HG03159 (cell line): ENCODE results near the gene OR2G2.

Experiments
- ATAC-seq: cut with Tn5 transposase; IDR thresholded peaks from one replicate; pipeline ENCODE4 v1.9.1; 2021; ENCODE audit warnings: mild to moderate bottlenecking, moderate library complexity; ENCODE audit not compliant: unreplicated experiment

OR2G2 gene

GRCh38 chr1:247588060-247588459 is at the start of gene OR2G2:
OR2G2 (plus strand) TSS chr1:247588360; CDS start chr1:247588360, 0 bp downstream.
- no peak for ATAC-seq

GRCh38 chr1:247538561-247538960 is 49.6 kb upstream of the OR2G2 start:
- ATAC-seq = no peak

GRCh38 chr1:247539215-247539614 is 48.9 kb upstream of the OR2G2 start:
- no peak for ATAC-seq

- ATAC-seq = no peak
These were observed 47.6 kb upstream of the OR2G2 start for GRCh38 chr1:247540581-247540980.

- ATAC-seq = no peak
These were observed 45.3 kb upstream of the OR2G2 start for GRCh38 chr1:247542811-247543210.

GRCh38 chr1:247548092-247548491 is 40.1 kb upstream of the OR2G2 start:
- ATAC-seq = no peak

GRCh38 chr1:247548769-247549182 is 39.4 kb upstream of the OR2G2 start, which contains the start of gene GCSAML:
GCSAML (plus strand) TSS chr1:247549134; CDS start chr1:247549192, 58 bp downstream.
- ATAC-seq = no peak

GRCh38 chr1:247551721-247552120 is 36.4 kb upstream of the OR2G2 start:
- no peak for ATAC-seq

DNA sequence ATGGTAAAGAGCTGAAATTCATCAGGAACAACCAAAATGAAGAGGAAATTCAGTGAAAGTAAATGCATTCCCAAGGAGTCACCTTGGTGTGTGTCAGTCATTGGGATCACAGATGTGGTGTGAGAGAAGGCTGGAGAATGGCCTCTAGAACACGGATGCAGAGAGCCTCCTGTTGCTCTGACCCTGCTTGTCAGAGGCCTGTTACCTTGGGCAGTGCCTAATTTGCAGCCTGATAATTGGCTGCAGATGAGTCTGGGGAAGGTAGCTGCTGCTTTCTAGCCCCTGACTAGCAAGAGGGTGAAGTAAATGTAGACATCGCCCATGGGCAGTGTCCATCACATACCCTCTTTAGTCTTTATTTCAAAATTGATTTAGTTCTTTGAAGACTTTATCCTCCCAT is 35.9 kb upstream of the OR2G2 start:
- no peak for ATAC-seq

- no peak for ATAC-seq
These were observed 30.1 kb upstream of the OR2G2 start for GRCh38 chr1:247557926-247558674.

DNA sequence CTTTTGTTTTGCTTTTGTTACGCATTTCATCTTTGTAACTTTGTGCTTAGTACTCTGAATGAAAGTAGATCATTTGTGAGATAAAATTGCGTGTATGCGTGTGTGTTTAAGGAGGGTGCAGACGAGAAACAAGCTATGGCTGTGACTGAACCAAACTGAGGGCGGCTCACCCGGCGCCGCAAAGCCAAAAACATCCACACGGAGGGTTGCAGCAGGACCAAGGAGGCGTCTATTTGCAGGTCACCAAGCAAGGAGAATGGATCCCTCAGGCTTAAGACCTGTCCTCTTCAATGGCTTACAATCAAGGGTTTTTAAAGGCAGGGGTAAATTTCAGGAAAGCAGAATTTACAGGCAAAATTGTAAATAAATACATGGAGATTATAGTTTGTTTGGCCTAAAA is 26.4 kb upstream of the OR2G2 start:
- ATAC-seq = no peak

GRCh38 chr1:247562198-247562597 is 26.0 kb upstream of the OR2G2 start:
- ATAC-seq = no peak

- no peak for ATAC-seq
These were observed 13.9 kb upstream of the OR2G2 start for GRCh38 chr1:247574236-247574635.

DNA sequence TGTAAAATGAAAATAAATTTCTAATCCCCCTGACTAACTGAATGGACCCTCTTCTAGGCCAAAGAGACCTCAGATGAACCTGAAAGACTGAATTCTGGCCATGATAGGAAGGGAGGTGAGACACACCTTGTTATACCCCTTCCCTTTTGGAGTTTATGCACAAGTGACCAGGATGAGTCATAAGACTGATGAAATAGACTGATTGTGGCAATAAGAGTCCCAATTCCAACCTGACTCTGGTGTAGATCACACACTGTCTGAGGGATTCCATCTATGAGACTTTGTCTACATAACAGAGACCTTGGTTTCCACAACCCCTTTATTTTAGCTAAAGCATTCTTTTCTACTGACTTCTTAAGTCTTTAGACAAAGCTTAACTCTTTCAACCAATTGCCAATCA is 13.5 kb upstream of the OR2G2 start:
- ATAC-seq = no peak

DNA sequence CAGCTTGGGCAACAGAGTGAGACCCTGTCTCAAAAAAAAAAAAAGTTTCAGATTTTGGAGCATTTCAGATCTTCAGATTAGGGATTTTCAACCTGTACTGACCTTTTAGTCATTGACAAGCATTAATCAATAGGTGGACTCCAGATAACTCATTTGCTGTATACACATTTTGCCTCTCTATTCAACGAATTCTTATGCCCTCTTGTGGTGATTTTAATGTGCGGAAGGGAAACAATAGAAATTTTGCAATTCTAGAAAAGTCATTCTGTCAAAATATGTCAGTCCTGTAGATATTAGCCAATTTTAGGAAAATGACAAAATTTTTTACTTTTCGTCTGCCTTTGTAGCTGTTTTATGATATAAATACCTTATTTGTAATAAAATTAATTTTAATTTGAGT is 11.6 kb upstream of the OR2G2 start:
- peak; percentile 56 for ATAC-seq

GRCh38 chr1:247578946-247579460 is 9.2 kb upstream of the OR2G2 start:
- ATAC-seq = no peak

- ATAC-seq = no peak
These were observed 17.1 kb downstream of the OR2G2 start, which contains the start of gene OR2G3 for GRCh38 chr1:247605286-247605685. OR2G3 (plus strand) TSS chr1:247605586; CDS start chr1:247605586, 0 bp downstream.

DNA sequence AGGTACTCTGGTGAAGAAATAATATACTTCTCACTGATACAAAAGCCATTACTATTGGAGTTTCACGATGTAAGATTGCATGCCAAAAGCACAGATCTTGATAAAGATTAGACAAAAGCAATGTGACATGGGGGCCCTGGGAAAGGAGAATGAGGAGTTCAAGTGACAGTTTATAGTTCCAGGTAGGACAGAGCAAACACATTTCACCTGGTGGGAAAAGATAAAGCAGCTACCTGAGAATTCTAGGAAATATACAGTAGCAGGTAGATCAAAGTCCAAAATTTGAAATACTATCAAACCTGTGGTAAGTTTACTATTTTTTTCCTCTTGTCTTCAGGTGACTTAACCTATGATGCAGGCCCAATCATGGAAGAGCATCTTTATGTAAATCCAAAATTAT is 25.2 kb downstream of the OR2G2 start:
- ATAC-seq = no peak

- ATAC-seq = no peak
These were observed 26.5 kb downstream of the OR2G2 start for GRCh38 chr1:247614625-247615024.

DNA sequence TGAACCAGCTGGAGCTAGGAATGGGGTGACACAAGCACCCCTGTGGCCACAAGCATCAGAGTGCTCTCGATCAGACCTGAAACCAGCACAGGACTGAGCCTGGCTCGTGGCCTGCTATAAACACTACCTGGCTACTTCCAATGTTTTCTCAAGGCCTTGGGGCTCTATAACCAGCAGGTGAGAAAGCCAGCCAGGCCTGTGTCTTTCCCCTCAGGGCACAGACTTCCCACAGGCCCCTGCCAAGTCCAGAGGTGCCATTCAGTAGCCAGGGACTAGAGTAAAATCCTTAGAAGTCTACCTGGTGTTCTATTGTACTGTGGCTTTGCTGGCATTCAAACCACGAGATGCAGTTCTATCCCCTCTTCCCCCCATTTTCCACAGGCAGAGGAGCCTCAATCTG is 39.8 kb downstream of the OR2G2 start:
- ATAC-seq = no peak

DNA sequence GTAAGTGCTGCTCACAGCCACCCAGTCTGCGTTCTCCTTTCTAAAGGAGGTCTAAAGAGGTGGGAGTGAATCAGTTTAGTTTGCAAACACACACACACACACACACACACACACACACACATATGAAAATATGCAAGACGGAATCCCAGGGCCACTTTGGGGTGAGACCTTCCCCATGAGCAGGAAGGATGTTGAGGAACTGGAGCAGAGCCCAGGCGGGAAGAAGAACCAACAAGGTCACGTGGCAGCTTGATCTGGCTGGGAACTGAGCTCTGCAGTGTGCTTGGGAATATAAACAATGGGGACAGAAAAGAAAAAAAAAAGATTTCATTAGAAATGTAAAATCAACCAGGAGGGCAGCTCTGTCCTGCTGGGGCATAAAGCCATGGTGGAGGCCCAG is 49.9 kb downstream of the OR2G2 start:
- ATAC-seq = no peak

- no peak for ATAC-seq
These were observed 50.6 kb downstream of the OR2G2 start for GRCh38 chr1:247638781-247639180.
